Neural cell (in vitro differentiated cells): ENCODE data around the gene COL15A1. TPM values are rescaled to one million over a fixed set of nuclear protein-coding genes. Genes with fewer than 3 reads are reported as not detected.

Experiments
- H2AFZ ChIP-seq: fragments of 200-600, 300-800 bp; sonication (generic), shearing (Covaris generic); 2 replicates; pipeline ENCODE4 v1.6.0; 2014; ENCODE audit warnings: low read depth, mild to moderate bottlenecking, antibody characterized with exemption, low read length, moderate library complexity
- H3F3A ChIP-seq: fragments of 200-600 bp; shearing (Covaris generic); 2 replicates; pipeline ENCODE4 v1.6.1; 2016; ENCODE audit warnings: mild to moderate bottlenecking, moderate library complexity, mixed read lengths, antibody characterized with exemption, low read length; ENCODE audit not compliant: insufficient read depth, poor library complexity, severe bottlenecking
- H3K27ac ChIP-seq: fragments of 200-600, 300-800 bp; sonication (generic), shearing (Covaris generic); 2 replicates; pipeline ENCODE4 v1.5.1; 2014; ENCODE audit warnings: mild to moderate bottlenecking, low read length, moderate library complexity
- H3K27me3 ChIP-seq: fragments of 300-800, 200-600 bp; sonication (generic), shearing (Covaris generic); 2 replicates; pipeline ENCODE4 v1.6.0; 2014; ENCODE audit warnings: mild to moderate bottlenecking, low read depth, low read length, moderate library complexity; ENCODE audit not compliant: insufficient read depth
- H3K36me3 ChIP-seq: fragments of 300-800, 200-600 bp; sonication (generic), shearing (Covaris generic); 2 replicates; pipeline ENCODE4 v1.5.1; 2014; ENCODE audit warnings: mild to moderate bottlenecking, antibody characterized with exemption, low read length, moderate library complexity; ENCODE audit not compliant: insufficient read depth
- H3K4me2 ChIP-seq: fragments of 300-800, 200-600 bp; sonication (generic), shearing (Covaris generic); 2 replicates; pipeline ENCODE4 v1.6.0; 2014; ENCODE audit warnings: mild to moderate bottlenecking, low read length
- H3K4me3 ChIP-seq: fragments of 300-800, 200-600 bp; sonication (generic), shearing (Covaris generic); 2 replicates; pipeline ENCODE4 v1.5.1; 2014; ENCODE audit warnings: mild to moderate bottlenecking, low read length, moderate library complexity
- H3K79me2 ChIP-seq: fragments of 200-600 bp; shearing (Covaris generic); replicated peaks from 2 replicates; pipeline ENCODE4 v1.6.0; 2014; ENCODE audit warnings: mild to moderate bottlenecking, low read length, moderate library complexity; ENCODE audit not compliant: insufficient read depth
- H3K9ac ChIP-seq: fragments of 300-800, 200-600 bp; sonication (generic), shearing (Covaris generic); 2 replicates; pipeline ENCODE4 v1.6.1; 2016; ENCODE audit warnings: mild to moderate bottlenecking, low read length, mixed read lengths
- H3K9me2 ChIP-seq: fragments of 200-600 bp; shearing (Covaris generic); 2 replicates; pipeline ENCODE4 v1.6.1; 2016; ENCODE audit warnings: mild to moderate bottlenecking, low read length, mixed read lengths; ENCODE audit not compliant: insufficient read depth
- H3K9me3 ChIP-seq: fragments of 200-600, 300-800 bp; sonication (generic), shearing (Covaris generic); 2 replicates; pipeline ENCODE4 v1.6.1; 2016; ENCODE audit warnings: mild to moderate bottlenecking, mixed run types, low read length, moderate library complexity, mixed read lengths
- H4K20me1 ChIP-seq: fragments of 200-600 bp; shearing (Covaris generic); 2 replicates; pipeline ENCODE4 v1.6.1; 2016; ENCODE audit warnings: mild to moderate bottlenecking, mixed run types; ENCODE audit not compliant: insufficient read depth
- EP300 ChIP-seq: fragments of 450-650 bp; conservative IDR thresholded peaks from 2 replicates; pipeline ENCODE4 v1.6.1; 2014; ENCODE audit warnings: antibody characterized with exemption, mild to moderate bottlenecking, moderate library complexity; ENCODE audit not compliant: poor library complexity, severe bottlenecking
- EZH2 ChIP-seq: fragments of 200-600, 300-800 bp; shearing (Covaris generic), sonication (generic); IDR thresholded peaks from 2 replicates; pipeline ENCODE4 v1.6.1; 2014; ENCODE audit warnings: antibody characterized with exemption, low read length, borderline replicate concordance, mild to moderate bottlenecking; ENCODE audit not compliant: insufficient read depth, poor library complexity, severe bottlenecking
- MXI1 ChIP-seq: fragments of 450-650 bp; conservative IDR thresholded peaks from 2 replicates; pipeline ENCODE4 v1.6.1; 2014; ENCODE audit warnings: antibody characterized with exemption, mild to moderate bottlenecking; ENCODE audit not compliant: poor library complexity, severe bottlenecking
- POLR2AphosphoS5 ChIP-seq: IDR thresholded peaks from 2 replicates; pipeline ENCODE4 v1.6.1; 2012
- RAD21 ChIP-seq: fragments of 450-650 bp; conservative IDR thresholded peaks from 2 replicates; pipeline ENCODE4 v1.6.1; 2014; ENCODE audit warnings: antibody characterized with exemption, mild to moderate bottlenecking, moderate library complexity
- REST ChIP-seq: IDR thresholded peaks from 2 replicates; pipeline ENCODE4 v1.6.1; 2012; ENCODE audit warnings: borderline replicate concordance
- SMC3 ChIP-seq: fragments of 450-650 bp; conservative IDR thresholded peaks from 2 replicates; pipeline ENCODE4 v1.6.1; 2014; ENCODE audit warnings: antibody characterized with exemption, mild to moderate bottlenecking, moderate library complexity; ENCODE audit not compliant: poor library complexity
- TAF1 ChIP-seq: IDR thresholded peaks from 2 replicates; pipeline ENCODE4 v1.6.1; 2012; ENCODE audit warnings: low read depth
- polyA plus RNA-seq: library from polyadenylated mRNA; depleted of rRNA; stranded (reverse); fragments of >200 nt; gene quantifications from 2 replicates; pipeline ENCODE4 v1.2.3, GENCODE V29; 2014
- TF ChIP-seq, protein P1 (sequence below): fragments of 450-650 bp; IDR thresholded peaks from 2 replicates; pipeline ENCODE4 v1.5.1; 2014; ENCODE audit warnings: antibody characterized with exemption, mild to moderate bottlenecking, moderate library complexity; ENCODE audit not compliant: poor library complexity, severe bottlenecking

Gene COL15A1
- polyA plus RNA-seq, 1 donor from 2014 or later: 2.8 TPM

- no peaks in the 10 kb centered on the region for H3K36me3 ChIP-seq
- no peak overlapping the region for H2AFZ ChIP-seq
- no peak overlapping the region for H3K27ac ChIP-seq
- H3K4me3 ChIP-seq: no peak overlapping the region
- no peak overlapping the region for H3K9ac ChIP-seq
- H3K4me2 ChIP-seq: no peak overlapping the region
- H3K27me3 ChIP-seq: no peaks in the 10 kb centered on the region
- no peaks in the 10 kb centered on the region for H4K20me1 ChIP-seq
- no peaks in the 10 kb centered on the region for H3K9me3 ChIP-seq
- H3F3A ChIP-seq: no peaks in the 10 kb centered on the region
- H3K9me2 ChIP-seq: no peaks in the 10 kb centered on the region
- no peaks in the 10 kb centered on the region for H3K79me2 ChIP-seq
- TF ChIP-seq EZH2 (no peak), EP300 (no peak), MXI1 (no peak), POLR2AphosphoS5 (no peak), REST (no peak), SMC3 (no peak), RAD21 (no peak), TAF1 (no peak)
- TF ChIP-seq, protein P1, sequence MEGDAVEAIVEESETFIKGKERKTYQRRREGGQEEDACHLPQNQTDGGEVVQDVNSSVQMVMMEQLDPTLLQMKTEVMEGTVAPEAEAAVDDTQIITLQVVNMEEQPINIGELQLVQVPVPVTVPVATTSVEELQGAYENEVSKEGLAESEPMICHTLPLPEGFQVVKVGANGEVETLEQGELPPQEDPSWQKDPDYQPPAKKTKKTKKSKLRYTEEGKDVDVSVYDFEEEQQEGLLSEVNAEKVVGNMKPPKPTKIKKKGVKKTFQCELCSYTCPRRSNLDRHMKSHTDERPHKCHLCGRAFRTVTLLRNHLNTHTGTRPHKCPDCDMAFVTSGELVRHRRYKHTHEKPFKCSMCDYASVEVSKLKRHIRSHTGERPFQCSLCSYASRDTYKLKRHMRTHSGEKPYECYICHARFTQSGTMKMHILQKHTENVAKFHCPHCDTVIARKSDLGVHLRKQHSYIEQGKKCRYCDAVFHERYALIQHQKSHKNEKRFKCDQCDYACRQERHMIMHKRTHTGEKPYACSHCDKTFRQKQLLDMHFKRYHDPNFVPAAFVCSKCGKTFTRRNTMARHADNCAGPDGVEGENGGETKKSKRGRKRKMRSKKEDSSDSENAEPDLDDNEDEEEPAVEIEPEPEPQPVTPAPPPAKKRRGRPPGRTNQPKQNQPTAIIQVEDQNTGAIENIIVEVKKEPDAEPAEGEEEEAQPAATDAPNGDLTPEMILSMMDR: no peak
Measured at GRCh38 chr9:99062549-99062948, 118.8 kb downstream of the COL15A1 start.

DNA sequence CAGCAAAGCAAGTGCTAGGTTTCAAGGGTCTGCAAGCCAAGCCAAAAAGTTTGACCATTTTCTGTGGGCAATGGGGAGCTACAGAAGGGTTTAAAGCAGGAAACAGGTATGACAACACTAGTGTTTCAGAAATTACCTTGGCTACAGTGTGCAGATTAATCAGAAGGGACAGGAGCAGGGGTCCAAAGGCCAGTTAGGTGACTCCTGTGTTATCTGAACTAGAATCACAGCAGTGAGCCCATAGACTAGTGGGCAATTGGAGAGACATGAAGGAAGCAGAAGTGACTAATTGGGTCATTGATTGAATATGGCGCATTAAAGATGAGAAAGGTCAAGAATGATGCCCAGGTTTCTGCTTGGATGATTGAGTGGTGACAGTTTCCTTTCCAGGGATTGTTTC, 119.8 kb downstream of the COL15A1 start:
- no peaks in the 10 kb centered on the region for H4K20me1 ChIP-seq
- H3K27ac ChIP-seq: no peak overlapping the region
- H2AFZ ChIP-seq: no peak overlapping the region
- H3K9ac ChIP-seq: no peak overlapping the region
- H3K4me3 ChIP-seq: no peak overlapping the region
- TF ChIP-seq MXI1 (no peak), EZH2 (no peak), RAD21 (no peak), POLR2AphosphoS5 (no peak), SMC3 (no peak), EP300 (no peak), TAF1 (no peak), REST (no peak)
- TF ChIP-seq, protein P1: no peak
- no peaks in the 10 kb centered on the region for H3K27me3 ChIP-seq
- no peaks in the 10 kb centered on the region for H3K9me3 ChIP-seq
- H3K79me2 ChIP-seq: no peaks in the 10 kb centered on the region
- H3K36me3 ChIP-seq: no peaks in the 10 kb centered on the region
- no peak overlapping the region for H3K4me2 ChIP-seq
- H3F3A ChIP-seq: no peaks in the 10 kb centered on the region
- H3K9me2 ChIP-seq: no peaks in the 10 kb centered on the region
